H1 (cell line): Measurements from ENCODE around the gene TAS2R40. TPM values are rescaled to one million over a fixed set of nuclear protein-coding genes. Genes with fewer than 3 reads are reported as not detected.

ENCODE experiments used
- CTCF ChIA-PET: fragments of 300-600 bp; sonication (Branson Sonifier 250); formaldehyde crosslinking; loops from one replicate; lab custom pipeline; 2021; ENCODE audit not compliant: partially characterized antibody; lab: Charles Lee
- POLR2A ChIA-PET: fragments of 300-600 bp; sonication (Branson Sonifier 250); formaldehyde crosslinking; loops from one replicate; lab custom pipeline; 2021; ENCODE audit warnings: inconsistent platforms; ENCODE audit not compliant: partially characterized antibody; lab: Charles Lee
- DNase-seq, 2 experiments: peaks; one replicate each; pipeline versions ENCODE4 v3.0.0 to v3.0.0-alpha.2; 2010 to 2022; ENCODE audit warnings: low spot score in 2 of 2, low read depth in 1 of 2, mixed read lengths in 1 of 2
- FAIRE-seq: peaks from 2 replicates; lab custom pipeline; 2011; peaks lifted over from hg19 to GRCh38; lab: Jason Lieb, UNC
- H2AFZ ChIP-seq: 2 replicates; pipeline ENCODE4 v1.8.1; 2012; ENCODE audit warnings: low read length, inconsistent platforms
- H2AK5ac ChIP-seq: 2 replicates; pipeline ENCODE4 v1.6.1; 2013; ENCODE audit warnings: low read depth, low read length
- H2BK120ac ChIP-seq: replicated peaks from 2 replicates; pipeline ENCODE3; 2013; ENCODE audit warnings: low read depth, low read length, inconsistent platforms
- H2BK12ac ChIP-seq: 2 replicates; pipeline ENCODE4 v1.6.1; 2013; ENCODE audit warnings: low read depth, low read length
- H2BK15ac ChIP-seq: 2 replicates; pipeline ENCODE4 v1.6.1; 2013; ENCODE audit warnings: low read length
- H2BK20ac ChIP-seq: 2 replicates; pipeline ENCODE4 v1.6.1; 2013; ENCODE audit warnings: low read length
- H2BK5ac ChIP-seq: 2 replicates; pipeline ENCODE4 v1.6.1; 2013; ENCODE audit warnings: low read depth, low read length
- H3K14ac ChIP-seq: 2 replicates; pipeline ENCODE4 v1.6.1; 2013; ENCODE audit warnings: inconsistent platforms; ENCODE audit not compliant: insufficient read length
- H3K18ac ChIP-seq: 2 replicates; pipeline ENCODE4 v1.6.1; 2013; ENCODE audit warnings: low read length; ENCODE audit errors: extremely low read depth
- H3K23ac ChIP-seq: 2 replicates; pipeline ENCODE4 v1.6.1; 2013; ENCODE audit warnings: inconsistent platforms; ENCODE audit not compliant: insufficient read length
- H3K23me2 ChIP-seq: 2 replicates; pipeline ENCODE4 v1.6.1; 2013; ENCODE audit warnings: low read depth, low read length
- H3K27ac ChIP-seq: 2 replicates; pipeline ENCODE4 v1.6.1; 2011; ENCODE audit warnings: low read depth, low read length, inconsistent platforms
- H3K27me3 ChIP-seq, 4 experiments: replicated peaks in 1 of 4; 1 replicate in 1 of 4; 2 replicates in 3 of 4; pipeline versions ENCODE4 v1.6.1 to v1.8.1; 2011 to 2013; ENCODE audit warnings: low read length in 3 of 4, mild to moderate bottlenecking in 3 of 4, inconsistent platforms in 2 of 4, mixed read lengths in 2 of 4, moderate library complexity in 1 of 4; ENCODE audit not compliant: control insufficient read depth in 3 of 4, insufficient read depth in 3 of 4; ENCODE audit errors: extremely low read depth in 1 of 4
- H3K36me3 ChIP-seq, 4 experiments: 2 replicates each; pipeline versions ENCODE4 v1.6.1 to v1.8.1; 2011 to 2013; ENCODE audit warnings: mild to moderate bottlenecking in 4 of 4, low read length in 3 of 4, moderate library complexity in 2 of 4, control low read depth in 1 of 4, inconsistent platforms in 1 of 4; ENCODE audit not compliant: insufficient read depth in 4 of 4, control insufficient read depth in 2 of 4
- H3K4ac ChIP-seq: replicated peaks from 2 replicates; pipeline ENCODE3; 2013; ENCODE audit warnings: low read length, low read depth, mixed read lengths, inconsistent platforms; ENCODE audit not compliant: insufficient read length
- H3K4me1 ChIP-seq, 4 experiments: replicated peaks in 1 of 4; 1 replicate in 1 of 4; 2 replicates in 3 of 4; pipeline versions ENCODE4 v1.6.1 to v1.8.1; 2011 to 2013; ENCODE audit warnings: low read length in 3 of 4, inconsistent platforms in 2 of 4, mixed read lengths in 1 of 4; ENCODE audit not compliant: insufficient read depth in 4 of 4, control insufficient read depth in 3 of 4
- H3K4me2 ChIP-seq, 2 experiments: 2 replicates each; pipeline versions ENCODE4 v1.6.1 to v1.8.1; 2011 to 2013; ENCODE audit warnings: low read depth in 2 of 2, low read length in 2 of 2, control low read depth in 1 of 2, inconsistent platforms in 1 of 2, mild to moderate bottlenecking in 1 of 2; ENCODE audit not compliant: insufficient read depth in 1 of 2
- H3K4me3 ChIP-seq, 4 experiments: fragments of 200-600, 300-600 bp in 1 of 4; sonication (generic), shearing (Covaris generic), sonication (Bioruptor Twin) in 1 of 4; 2 replicates each; pipeline versions ENCODE4 v1.5.1 to v1.8.1; 2011 to 2016; ENCODE audit warnings: low read length in 4 of 4, low read depth in 3 of 4, control low read depth in 2 of 4, inconsistent platforms in 2 of 4, mild to moderate bottlenecking in 2 of 4, mixed read lengths in 1 of 4, moderate library complexity in 1 of 4; ENCODE audit not compliant: insufficient read depth in 2 of 4; ENCODE audit errors: extremely low read depth in 1 of 4
- H3K56ac ChIP-seq: replicated peaks from 2 replicates; pipeline ENCODE3; 2013; ENCODE audit warnings: low read depth, mild to moderate bottlenecking, mixed read lengths, low read length, inconsistent platforms; ENCODE audit not compliant: insufficient read length
- H3K79me1 ChIP-seq: 2 replicates; pipeline ENCODE4 v1.6.1; 2013; ENCODE audit warnings: low read depth, low read length, control low read depth
- H3K79me2 ChIP-seq, 2 experiments: 2 replicates each; pipeline versions ENCODE4 v1.6.1 to v1.8.1; 2012 to 2013; ENCODE audit warnings: low read length in 2 of 2, mild to moderate bottlenecking in 2 of 2, inconsistent platforms in 1 of 2; ENCODE audit not compliant: insufficient read depth in 2 of 2, control insufficient read depth in 1 of 2
- H3K9ac ChIP-seq, 4 experiments: replicated peaks in 1 of 4; 1 replicate in 1 of 4; 2 replicates in 3 of 4; pipeline versions ENCODE4 v1.6.1 to v1.8.1; 2011 to 2013; ENCODE audit warnings: low read depth in 3 of 4, low read length in 3 of 4, control low read depth in 2 of 4, mild to moderate bottlenecking in 2 of 4, moderate library complexity in 2 of 4, inconsistent platforms in 1 of 4; ENCODE audit errors: extremely low read depth in 1 of 4
- H3K9me3 ChIP-seq, 2 experiments: 2 replicates each; pipeline versions ENCODE4 v1.6.1 to v1.8.1; 2012 to 2013; ENCODE audit warnings: mild to moderate bottlenecking in 2 of 2, moderate library complexity in 2 of 2, control low read depth in 1 of 2, inconsistent platforms in 1 of 2, low read depth in 1 of 2, low read length in 1 of 2, mixed read lengths in 1 of 2; ENCODE audit not compliant: insufficient read depth in 2 of 2
- H4K20me1 ChIP-seq, 2 experiments: replicated peaks in 1 of 2; 2 replicates each; pipeline versions ENCODE3 to v1.8.1; 2011 to 2013; ENCODE audit warnings: inconsistent platforms in 2 of 2, low read length in 2 of 2, mild to moderate bottlenecking in 1 of 2; ENCODE audit not compliant: insufficient read depth in 2 of 2, control insufficient read depth in 1 of 2
- H4K5ac ChIP-seq: 2 replicates; pipeline ENCODE4 v1.6.1; 2013; ENCODE audit warnings: low read length, low read depth, mixed read lengths, inconsistent platforms; ENCODE audit not compliant: insufficient read length
- H4K8ac ChIP-seq: 2 replicates; pipeline ENCODE4 v1.8.0; 2013; ENCODE audit warnings: mild to moderate bottlenecking, moderate library complexity, low read length, inconsistent platforms; ENCODE audit not compliant: insufficient read depth; ENCODE audit errors: extremely low read depth
- H4K91ac ChIP-seq: replicated peaks from 2 replicates; pipeline ENCODE3; 2013; ENCODE audit warnings: low read length, mixed read lengths, inconsistent platforms; ENCODE audit not compliant: insufficient read length
- BACH1 ChIP-seq: IDR thresholded peaks from 2 replicates; pipeline ENCODE4 v1.6.1; 2012; ENCODE audit warnings: low read length, improper control_type of control experiment
- JUND ChIP-seq: IDR thresholded peaks from 2 replicates; pipeline ENCODE4 v1.6.1; 2011; ENCODE audit warnings: mild to moderate bottlenecking, improper control_type of control experiment, low read length
- SIX5 ChIP-seq: IDR thresholded peaks from 2 replicates; pipeline ENCODE4 v1.6.1; 2011; ENCODE audit warnings: mild to moderate bottlenecking, low read depth, low read length
- WGBS, 2 experiments: shearing (Covaris generic) in 1 of 2; methylation state at CpG; one replicate each; pipeline versions ENCODE4 v1.1.6 to v1.1.7; 2013 to 2015; ENCODE audit warnings: low lambda C conversion rate in 2 of 2, mixed read lengths in 2 of 2, inconsistent platforms in 1 of 2, low coverage in 1 of 2, missing lambda C conversion rate in 1 of 2; ENCODE audit not compliant: insufficient replicate concordance in 2 of 2, insufficient coverage in 1 of 2, insufficient read length in 1 of 2; ENCODE audit errors: extremely low coverage in 1 of 2, missing lambda C conversion rate in 1 of 2; 5-methylcytosine and 5-hydroxymethylcytosine counted together
- polyA plus RNA-seq, 7 experiments: library from polyadenylated mRNA; depleted of rRNA in 3 of 7; stranded (reverse) in 5 of 7; unstranded in 2 of 7; fragments of >200 nt in 5 of 7; fragments of 200-250 nt in 2 of 7; gene quantifications; 1 replicate in 5 of 7; 2 replicates in 1 of 7; 4 replicates in 1 of 7; pipeline versions ENCODE4 v1.2.1 to v1.2.3, GENCODE V29; 2011 to 2013; ENCODE audit warnings: missing spikeins in 2 of 7, mixed read lengths in 2 of 7
- total RNA-seq: library from RNA; stranded (reverse); fragmentation: NEBNext Ultra II Directional; extraction: Animal tissue kit (Norgen Biotek cat#: 25700); gene quantifications from 2 replicates; pipeline ENCODE4 v1.2.1, GENCODE V29; 2021

The TAS2R40 gene
- total and polyA plus RNA-seq, 2 of the 8 experiments (the other 6 are each of a cell fraction or from before 2014, with no cell fraction given), result not detected

- H2BK20ac ChIP-seq, result no peak overlapping the region
- H3K14ac ChIP-seq, result no peak overlapping the region
- ChIA-PET CTCF (interaction anchor here (0.8 to 6.5 kb wide), 9 partner anchors 9 to 186 kb away, joined by 3 to 91 read pairs (median 17); partner anchors contain the start of genes GSTK1 and OR6V1), POLR2A (no interaction called here)
- no peaks in the 10 kb centered on the region for H3K36me3 ChIP-seq
- no peak overlapping the region for H2BK120ac ChIP-seq
- DNase-seq (no peak), FAIRE-seq (no peak)
- H2AFZ ChIP-seq, result no peak overlapping the region
- H4K91ac ChIP-seq, result no peak overlapping the region
- H3K4me3 ChIP-seq, result no peak overlapping the region
- H2BK5ac ChIP-seq, result no peak overlapping the region
- H4K8ac ChIP-seq, result no peak overlapping the region
- WGBS, 2 experiments, result 91% methylated on average over 1 of the region's 1 CpG; no CpG with 5 or more reads in 1 of the 2 experiments
- H3K23ac ChIP-seq, result no peak overlapping the region
- TF ChIP-seq BACH1, result no peak
- no peak for TF ChIP-seq SIX5
- TF ChIP-seq JUND, result no peak
- no peaks in the 10 kb centered on the region for H3K4me1 ChIP-seq
- H2BK12ac ChIP-seq, result no peak overlapping the region
- H2BK15ac ChIP-seq, result no peak overlapping the region
- no peaks in the 10 kb centered on the region for H4K20me1 ChIP-seq
- H3K79me2 ChIP-seq, result no peaks in the 10 kb centered on the region
- no peak overlapping the region for H4K5ac ChIP-seq
- no peak overlapping the region for H2AK5ac ChIP-seq
- H3K9me3 ChIP-seq, result peaks cover 2 to 3% of the 10 kb centered on the region in 2 experiments; a peak in 2 of 4 replicates
- no peaks in the 10 kb centered on the region for H3K23me2 ChIP-seq
- no peak overlapping the region for H3K4me2 ChIP-seq
- no peak overlapping the region for H3K4ac ChIP-seq
- H3K18ac ChIP-seq, result no peak overlapping the region
- H3K9ac ChIP-seq, result peak overlapping the region in 1 of 4 experiments; percentile 8; a peak in 1 of 7 replicates
- no peak overlapping the region for H3K56ac ChIP-seq
- H3K27ac ChIP-seq, result no peak overlapping the region
- no peaks in the 10 kb centered on the region; a peak in 1 of 7 replicates for H3K27me3 ChIP-seq
- no peaks in the 10 kb centered on the region for H3K79me1 ChIP-seq
Observed at GRCh38 chr7:143238289-143238980, 16.6 kb downstream of the TAS2R40 start.
